WI38 (cell line): Measurements from ENCODE around the gene BSG.

ENCODE experiments used
- H3K4me3 ChIP-seq: 2 replicates; pipeline ENCODE4 v1.5.1; 2011; ENCODE audit warnings: low read depth, mild to moderate bottlenecking, control low read depth, low read length
- TF ChIP-seq, protein P1 (sequence below): IDR thresholded peaks from 2 replicates; pipeline ENCODE4 v1.5.1; 2012; ENCODE audit warnings: low read depth, mild to moderate bottlenecking, control low read depth, low read length

Gene BSG

DNA sequence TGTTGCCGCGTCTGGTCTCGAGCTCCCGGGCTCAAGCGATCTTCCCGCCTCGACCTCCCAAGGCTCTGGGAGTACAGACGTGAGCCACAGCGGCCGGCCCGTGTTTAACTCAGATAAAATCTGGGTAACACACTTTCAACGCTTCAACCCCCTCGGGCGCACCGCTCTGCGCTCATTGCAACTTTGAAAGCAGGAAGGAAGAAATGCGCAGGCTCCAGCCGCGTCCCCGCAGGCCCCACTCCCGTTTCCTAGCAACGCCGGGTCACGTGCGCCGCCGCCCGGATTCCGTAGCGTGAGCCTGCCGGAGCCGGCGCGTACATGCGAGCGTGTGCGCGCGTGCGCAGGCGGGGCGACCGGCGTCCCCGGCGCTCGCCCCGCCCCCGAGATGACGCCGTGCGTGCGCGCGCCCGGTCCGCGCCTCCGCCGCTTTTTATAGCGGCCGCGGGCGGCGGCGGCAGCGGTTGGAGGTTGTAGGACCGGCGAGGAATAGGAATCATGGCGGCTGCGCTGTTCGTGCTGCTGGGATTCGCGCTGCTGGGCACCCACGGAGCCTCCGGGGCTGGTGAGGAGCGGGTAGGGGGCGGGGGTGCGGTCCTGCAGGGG lies at the start of gene BSG:
Gene BSG, plus strand, starts transcription at position 457 of the 603 bp plus-strand sequence. Its CDS starts 39 bp downstream, at position 496.
- H3K4me3 ChIP-seq: peak within 1 kb of the TSS; percentile 96
- TF ChIP-seq, protein P1, sequence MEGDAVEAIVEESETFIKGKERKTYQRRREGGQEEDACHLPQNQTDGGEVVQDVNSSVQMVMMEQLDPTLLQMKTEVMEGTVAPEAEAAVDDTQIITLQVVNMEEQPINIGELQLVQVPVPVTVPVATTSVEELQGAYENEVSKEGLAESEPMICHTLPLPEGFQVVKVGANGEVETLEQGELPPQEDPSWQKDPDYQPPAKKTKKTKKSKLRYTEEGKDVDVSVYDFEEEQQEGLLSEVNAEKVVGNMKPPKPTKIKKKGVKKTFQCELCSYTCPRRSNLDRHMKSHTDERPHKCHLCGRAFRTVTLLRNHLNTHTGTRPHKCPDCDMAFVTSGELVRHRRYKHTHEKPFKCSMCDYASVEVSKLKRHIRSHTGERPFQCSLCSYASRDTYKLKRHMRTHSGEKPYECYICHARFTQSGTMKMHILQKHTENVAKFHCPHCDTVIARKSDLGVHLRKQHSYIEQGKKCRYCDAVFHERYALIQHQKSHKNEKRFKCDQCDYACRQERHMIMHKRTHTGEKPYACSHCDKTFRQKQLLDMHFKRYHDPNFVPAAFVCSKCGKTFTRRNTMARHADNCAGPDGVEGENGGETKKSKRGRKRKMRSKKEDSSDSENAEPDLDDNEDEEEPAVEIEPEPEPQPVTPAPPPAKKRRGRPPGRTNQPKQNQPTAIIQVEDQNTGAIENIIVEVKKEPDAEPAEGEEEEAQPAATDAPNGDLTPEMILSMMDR: no peak

GRCh38 chr19:522726-523125 lies 49.7 kb upstream of the BSG start:
- TF ChIP-seq, protein P1: no peak
- H3K4me3 ChIP-seq: no peak overlapping the region

- no peak overlapping the region for H3K4me3 ChIP-seq
- TF ChIP-seq, protein P1: no peak
Observed at GRCh38 chr19:524062-524674, 48.2 kb upstream of the BSG start.

GRCh38 chr19:525029-525428 lies 47.4 kb upstream of the BSG start:
- no peak overlapping the region for H3K4me3 ChIP-seq
- TF ChIP-seq, protein P1: no peak

DNA sequence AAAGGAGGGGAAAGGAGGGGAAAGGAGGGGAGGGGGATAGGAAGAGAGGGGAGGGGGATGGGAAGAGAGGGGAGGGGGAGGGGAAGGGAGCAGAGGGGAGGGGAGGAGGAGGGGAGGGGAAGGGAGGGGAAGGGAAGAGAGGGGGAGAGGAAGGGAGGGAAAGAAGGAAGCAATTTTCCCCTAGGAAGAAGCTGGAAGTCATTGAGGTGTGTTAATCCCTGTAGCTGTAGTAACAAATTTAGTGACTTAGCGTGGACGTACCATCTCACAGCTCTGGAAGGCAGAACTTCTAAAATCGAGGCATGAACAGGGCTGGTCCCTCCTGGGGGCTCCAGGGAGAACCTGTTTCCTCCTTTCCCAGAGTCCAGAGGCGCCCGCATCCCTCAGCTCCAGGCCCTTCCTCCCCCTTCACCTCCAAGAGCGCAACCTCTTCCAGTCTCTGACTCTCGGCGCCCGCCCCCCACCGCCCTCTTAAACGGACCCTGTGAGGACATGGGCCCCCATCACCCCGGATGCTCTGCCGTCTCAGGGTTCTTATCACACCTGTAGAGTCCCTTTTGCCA lies 46.5 kb upstream of the BSG start:
- TF ChIP-seq, protein P1: no peak
- no peak overlapping the region for H3K4me3 ChIP-seq

DNA sequence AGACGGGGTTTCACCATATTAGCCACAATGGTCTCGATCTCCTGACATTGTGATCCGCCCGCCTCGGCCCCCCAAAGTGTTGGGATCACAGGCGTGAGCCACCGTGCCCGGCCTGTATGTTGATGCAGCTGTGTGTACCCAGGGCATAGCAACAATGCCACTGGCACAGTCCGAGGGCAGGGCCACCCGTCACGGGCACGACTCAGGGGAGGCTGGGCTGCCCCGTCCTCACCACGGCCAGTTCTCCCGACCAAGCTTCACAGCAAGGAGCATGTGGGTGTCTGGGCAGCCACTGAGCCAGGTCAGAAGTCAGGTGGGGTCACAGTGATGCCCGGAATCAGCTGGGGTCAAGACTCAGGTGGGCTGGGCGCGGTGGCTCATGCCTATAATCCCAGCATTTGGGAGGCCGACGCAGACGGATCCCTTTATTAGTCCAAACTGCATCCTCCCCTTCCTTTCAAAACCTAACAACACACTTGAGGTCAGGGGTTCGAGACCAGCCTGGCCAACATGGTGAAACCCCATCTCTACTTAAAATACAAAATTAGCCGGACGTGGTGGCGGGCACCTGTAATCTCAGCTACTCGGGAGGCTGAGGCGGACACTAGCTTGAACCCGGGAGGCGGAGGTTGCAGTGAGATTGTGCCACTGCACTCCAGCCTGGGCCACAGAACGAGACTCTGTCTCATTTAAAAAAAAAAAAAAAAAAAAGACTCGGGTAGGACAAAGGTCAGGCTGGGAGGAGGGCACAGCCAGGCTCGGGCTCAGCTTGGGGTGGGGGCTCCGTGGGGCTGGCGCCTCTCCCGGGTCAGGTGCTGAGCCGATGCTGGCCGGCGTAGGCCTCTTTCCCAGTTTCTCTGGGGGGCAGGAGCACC lies 42.0 kb upstream of the BSG start:
- TF ChIP-seq, protein P1: no peak
- peak overlapping the region; percentile 71 for H3K4me3 ChIP-seq
